ENCODE measurements around the gene CCDC188. TPM values are rescaled to one million over a fixed set of nuclear protein-coding genes. Genes with fewer than 3 reads are reported as not detected.

Gene CCDC188
- total and polyA plus RNA-seq, 2 of the 8 experiments (the other 6 are each of a cell fraction or from before 2014, with no cell fraction given), result not detected

GRCh38 chr22:20138417-20138738 is 12.5 kb downstream of the CCDC188 start:
- Histone ChIP-seq H2BK20ac (ENCODE audit: low read length) (no peak overlapping the region), H3K14ac (ENCODE audit: insufficient read length) (no peak overlapping the region), H3K27me3 (replicated peaks in 1 of 4; ENCODE audit: control insufficient read depth in 3 of 4, extremely low read depth in 1 of 4, insufficient read depth in 3 of 4, low read length in 3 of 4) (no peaks in the 10 kb centered on the region), H3K23ac (ENCODE audit: insufficient read length) (no peak overlapping the region), H3K36me3 (ENCODE audit: control insufficient read depth in 2 of 4, insufficient read depth in 4 of 4, low read length in 3 of 4) (peaks cover 0 to 4% (median 2%) of the 10 kb centered on the region in 4 experiments; a peak in 1 of 8 replicates), H2BK12ac (ENCODE audit: low read depth, low read length) (no peak overlapping the region), H3K4ac (replicated peaks; ENCODE audit: insufficient read length, low read depth, low read length) (no peak overlapping the region), H3K56ac (replicated peaks; ENCODE audit: insufficient read length, low read depth, low read length) (no peak overlapping the region), H3K79me2 (ENCODE audit: control insufficient read depth in 1 of 2, insufficient read depth in 2 of 2, low read length in 2 of 2) (peaks cover 0 to 18% of the 10 kb centered on the region in 2 experiments; a peak in 3 of 4 replicates), H3K18ac (ENCODE audit: extremely low read depth, low read length) (no peak overlapping the region), H3K4me2 (ENCODE audit: insufficient read depth in 1 of 2, low read depth in 2 of 2, low read length in 2 of 2) (no peak overlapping the region), H2AFZ (ENCODE audit: low read length) (no peak overlapping the region), H2BK5ac (ENCODE audit: low read depth, low read length) (no peak overlapping the region; the same call in 1 of the 2 replicates), H3K4me3 (ENCODE audit: extremely low read depth in 1 of 4, insufficient read depth in 2 of 4, low read depth in 3 of 4, low read length in 4 of 4) (no peak overlapping the region), H2BK15ac (ENCODE audit: low read length) (no peak overlapping the region), H2AK5ac (ENCODE audit: low read depth, low read length) (no peak overlapping the region), H3K27ac (ENCODE audit: low read depth, low read length) (no peak overlapping the region), H4K8ac (ENCODE audit: extremely low read depth, insufficient read depth, low read length) (no peak overlapping the region; the same call in 1 of the 2 replicates), H3K9ac (replicated peaks in 1 of 4; ENCODE audit: extremely low read depth in 1 of 4, low read depth in 3 of 4, low read length in 3 of 4) (no peak overlapping the region), H3K9me3 (ENCODE audit: insufficient read depth in 2 of 2, low read depth in 1 of 2, low read length in 1 of 2) (no peaks in the 10 kb centered on the region), H4K5ac (ENCODE audit: insufficient read length, low read depth, low read length) (no peak overlapping the region), H4K91ac (replicated peaks; ENCODE audit: insufficient read length, low read length) (no peak overlapping the region), H3K4me1 (replicated peaks in 1 of 4; ENCODE audit: control insufficient read depth in 3 of 4, insufficient read depth in 4 of 4, low read length in 3 of 4) (no peaks in the 10 kb centered on the region), H4K20me1 (replicated peaks in 1 of 2; ENCODE audit: control insufficient read depth in 1 of 2, insufficient read depth in 2 of 2, low read length in 2 of 2) (peaks cover 15 to 35% of the 10 kb centered on the region in 2 experiments), H3K23me2 (ENCODE audit: low read depth, low read length) (no peaks in the 10 kb centered on the region), H3K79me1 (ENCODE audit: low read depth, low read length) (peaks cover 21% of the 10 kb centered on the region), H2BK120ac (replicated peaks; ENCODE audit: low read depth, low read length) (no peak overlapping the region)
- ChIA-PET POLR2A (ENCODE audit: partially characterized antibody) (interaction anchor here (1.4 to 10.1 kb wide), 3 partner anchors 11 to 20 kb away, joined by 3 to 104 read pairs (median 40); partner anchors contain the start of gene TRMT2A), CTCF (ENCODE audit: partially characterized antibody) (interaction anchor here (1.0 to 2.5 kb wide), 5 partner anchors 9 to 178 kb away, joined by 3 to 13 read pairs (median 4); no protein-coding TSS in a partner anchor)
- TF ChIP-seq MAFK (IDR thresholded peaks at IDR 0.05; ENCODE audit: low read depth, low read length) (no peak), NANOG (IDR thresholded peaks at IDR 0.05; ENCODE audit: insufficient read depth, low read depth, low read length, poor library complexity, severe bottlenecking) (no peak)
- no peak for FAIRE-seq
- 93% methylated on average over 4 of the region's 4 CpGs; no CpG with 5 or more reads in 1 of the 2 experiments for WGBS, 2 experiments (ENCODE audit: extremely low coverage in 1 of 2, insufficient coverage in 1 of 2, insufficient read length in 1 of 2, insufficient replicate concordance in 2 of 2, low coverage in 1 of 2, low lambda C conversion rate in 2 of 2, missing lambda C conversion rate in 1 of 2)
- DNase-seq (ENCODE audit: low read depth in 1 of 2, low spot score in 2 of 2), result no peak
